Measurements from ENCODE around the gene RGS19. TPM values are rescaled to one million over a fixed set of nuclear protein-coding genes. Genes with fewer than 3 reads are reported as not detected.

The RGS19 gene
- total RNA-seq, 3 donors from 2014 or later = 14.7 to 22.2 (median 16.4) TPM

- no peak overlapping the region for H3K27ac ChIP-seq
- DNase-seq (ENCODE audit: low spot score in 2 of 2) = no peak
- intact Hi-C loops (cut with DNase I; ENCODE audit: low total_unique reads) = no loop called here
- H3K27me3 ChIP-seq = no peaks in the 10 kb centered on the region
- H3K4me1 ChIP-seq = no peaks in the 10 kb centered on the region
- TF ChIP-seq POLR2AphosphoS5 (IDR thresholded peaks at IDR 0.05) = no peak
- no peak for TF ChIP-seq CTCF (IDR thresholded peaks at IDR 0.05)
- no peak for TF ChIP-seq POLR2A (IDR thresholded peaks at IDR 0.05)
- no peak overlapping the region for H3K4me3 ChIP-seq
- H3K9me3 ChIP-seq = no peaks in the 10 kb centered on the region
- H3K36me3 ChIP-seq = peaks cover 19% of the 10 kb centered on the region
Observed at GRCh38 chr20:64025826-64026412, 53.4 kb downstream of the RGS19 start.

DNA sequence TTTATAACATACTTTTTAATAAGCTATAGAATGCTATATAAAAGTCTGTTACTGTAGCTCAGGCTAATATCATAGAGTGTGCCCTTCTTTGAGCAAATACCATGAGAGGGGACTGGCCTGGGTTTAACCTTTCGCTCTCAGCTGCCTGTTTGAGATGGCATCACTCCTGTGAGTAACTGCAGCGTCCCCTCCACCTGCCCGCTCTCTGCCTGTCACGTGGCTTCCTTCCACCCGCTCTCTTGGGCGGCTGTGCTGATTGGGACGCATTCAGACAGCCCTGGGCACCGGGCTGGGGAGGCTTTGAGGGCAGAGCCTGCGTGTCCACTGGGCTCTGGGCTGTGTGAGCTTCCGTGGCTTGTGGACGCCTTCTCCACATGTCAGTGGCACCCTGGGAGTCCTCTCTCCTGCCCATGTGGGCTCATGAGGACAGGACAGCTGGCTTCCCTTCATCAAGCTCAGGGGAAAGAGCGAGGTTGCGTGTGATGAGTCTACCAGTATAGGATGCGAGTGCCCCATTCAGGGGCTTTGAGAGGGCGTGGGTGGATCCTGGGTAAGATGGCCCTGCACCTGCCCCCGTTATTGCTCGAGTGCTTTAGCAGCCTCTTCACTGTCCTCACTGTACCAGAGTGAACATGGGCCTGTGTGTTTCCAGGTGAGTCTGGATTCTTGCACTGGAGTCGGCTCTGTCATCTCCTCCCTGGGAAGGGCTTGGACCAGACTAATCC is 54.1 kb downstream of the RGS19 start:
- no peak for DNase-seq (ENCODE audit: low spot score in 2 of 2)
- peaks cover 19% of the 10 kb centered on the region for H3K36me3 ChIP-seq
- no peak for TF ChIP-seq POLR2A (IDR thresholded peaks at IDR 0.05)
- TF ChIP-seq CTCF (IDR thresholded peaks at IDR 0.05) = no peak
- no peak for TF ChIP-seq POLR2AphosphoS5 (IDR thresholded peaks at IDR 0.05)
- no peak overlapping the region for H3K4me3 ChIP-seq
- intact Hi-C loops (cut with DNase I; ENCODE audit: low total_unique reads) = no loop called here
- no peak overlapping the region for H3K27ac ChIP-seq
- no peaks in the 10 kb centered on the region for H3K4me1 ChIP-seq
- no peaks in the 10 kb centered on the region for H3K9me3 ChIP-seq
- no peaks in the 10 kb centered on the region for H3K27me3 ChIP-seq

GRCh38 chr20:64024141-64024990 is 55.0 kb downstream of the RGS19 start:
- no peak overlapping the region for H3K27ac ChIP-seq
- peaks cover 19% of the 10 kb centered on the region for H3K36me3 ChIP-seq
- intact Hi-C loops (cut with DNase I; ENCODE audit: low total_unique reads) = no loop called here
- no peaks in the 10 kb centered on the region for H3K4me1 ChIP-seq
- no peak for DNase-seq (ENCODE audit: low spot score in 2 of 2)
- no peaks in the 10 kb centered on the region for H3K27me3 ChIP-seq
- no peak overlapping the region for H3K4me3 ChIP-seq
- TF ChIP-seq POLR2AphosphoS5 (IDR thresholded peaks at IDR 0.05) = no peak
- no peak for TF ChIP-seq CTCF (IDR thresholded peaks at IDR 0.05)
- no peak for TF ChIP-seq POLR2A (IDR thresholded peaks at IDR 0.05)
- H3K9me3 ChIP-seq = no peaks in the 10 kb centered on the region

GRCh38 chr20:64023361-64024140 is 55.8 kb downstream of the RGS19 start:
- TF ChIP-seq POLR2A (IDR thresholded peaks at IDR 0.05) (no peak), POLR2AphosphoS5 (IDR thresholded peaks at IDR 0.05) (no peak), CTCF (IDR thresholded peaks at IDR 0.05) (no peak)
- Histone ChIP-seq H3K36me3 (peaks cover 19% of the 10 kb centered on the region), H3K27me3 (no peaks in the 10 kb centered on the region), H3K27ac (no peak overlapping the region), H3K9me3 (no peaks in the 10 kb centered on the region), H3K4me3 (no peak overlapping the region), H3K4me1 (no peaks in the 10 kb centered on the region)
- no peak for DNase-seq (ENCODE audit: low spot score in 2 of 2)
- intact Hi-C loops (cut with DNase I; ENCODE audit: low total_unique reads) = no loop called here

Other genes with a start within 250 kb of the RGS19 start
- gene ZBTB46, start 248.3 kb downstream of the RGS19 start, total RNA-seq = 10 to 100 TPM in 2 of 3 donors, 1 to 10 TPM in 1; 8.2 to 18.7 (median 10.7) TPM
- not detected for gene ABHD16B, start 218.0 kb downstream of the RGS19 start, total RNA-seq
- gene TPD52L2, start 214.2 kb downstream of the RGS19 start, total RNA-seq = 100 to 1,000 TPM in 1 of 3 donors, 10 to 100 TPM in 2; 75.1 to 146 (median 84.2) TPM
- gene DNAJC5, start 184.4 kb downstream of the RGS19 start, total RNA-seq = 10 to 100 TPM; 31.1 to 37.9 (median 37.0) TPM
- gene UCKL1, start 123.1 kb downstream of the RGS19 start, total RNA-seq = 10 to 100 TPM; 24.2 to 44.9 (median 36.3) TPM
- gene ZNF512B, start 109.6 kb downstream of the RGS19 start, total RNA-seq = 10 to 100 TPM in 1 of 3 donors, 1 to 10 TPM in 2; 5.8 to 12.7 (median 9.2) TPM
- gene SAMD10, start 99.9 kb downstream of the RGS19 start, total RNA-seq = 1 to 10 TPM in 2 of 3 donors, under 1 TPM in 1; 0.96 to 3.3 (median 2.8) TPM
- 10 to 100 TPM; 53.9 to 67.5 (median 59.6) TPM for gene PRPF6, start 98.4 kb downstream of the RGS19 start, total RNA-seq
- 1 to 10 TPM in 2 of 3 donors, under 1 TPM in 1; 0.66 to 1.3 (median 1.1) TPM for gene C20orf204, start 43.3 kb downstream of the RGS19 start, total RNA-seq
- gene SOX18, start 29.9 kb downstream of the RGS19 start, total RNA-seq = 1 to 10 TPM; 1.8 to 8.8 (median 3.2) TPM
- 10 to 100 TPM; 23.9 to 39.4 (median 26.6) TPM for gene TCEA2, start 16.3 kb downstream of the RGS19 start, total RNA-seq
- gene OPRL1, start 564 bp upstream of the RGS19 start, total RNA-seq = 1 to 10 TPM; 1.6 to 3.4 (median 2.3) TPM
- under 1 TPM in 1 of 3 donors, not detected in 2; 0.64 TPM for gene LKAAEAR1, start 4.9 kb upstream of the RGS19 start, total RNA-seq
- gene NPBWR2, start 28.0 kb upstream of the RGS19 start, total RNA-seq = not detected
- gene MYT1, start 84.9 kb upstream of the RGS19 start, total RNA-seq = under 1 TPM in 1 of 3 donors, not detected in 2; under 0.01 TPM
- gene PCMTD2, start 176.2 kb upstream of the RGS19 start, total RNA-seq = 100 to 1,000 TPM in 1 of 3 donors, 10 to 100 TPM in 2; 73.7 to 119 (median 77.6) TPM